ENCODE results near the gene GDF15. TPM values are rescaled to one million over a fixed set of nuclear protein-coding genes. Genes with fewer than 3 reads are reported as not detected.

GDF15 gene
- polyA plus RNA-seq, 5 donors: 17.9 to 43.4 (median 21.5) TPM

- peak; percentile 89 to 92 for DNase-seq
Observed at GRCh38 chr19:18428787-18429674, 43.1 kb downstream of the GDF15 start.

GRCh38 chr19:18429717-18430416 is 43.9 kb downstream of the GDF15 start:
- no peak for DNase-seq

GRCh38 chr19:18430417-18431144 is 44.6 kb downstream of the GDF15 start:
- no peak for DNase-seq

DNA sequence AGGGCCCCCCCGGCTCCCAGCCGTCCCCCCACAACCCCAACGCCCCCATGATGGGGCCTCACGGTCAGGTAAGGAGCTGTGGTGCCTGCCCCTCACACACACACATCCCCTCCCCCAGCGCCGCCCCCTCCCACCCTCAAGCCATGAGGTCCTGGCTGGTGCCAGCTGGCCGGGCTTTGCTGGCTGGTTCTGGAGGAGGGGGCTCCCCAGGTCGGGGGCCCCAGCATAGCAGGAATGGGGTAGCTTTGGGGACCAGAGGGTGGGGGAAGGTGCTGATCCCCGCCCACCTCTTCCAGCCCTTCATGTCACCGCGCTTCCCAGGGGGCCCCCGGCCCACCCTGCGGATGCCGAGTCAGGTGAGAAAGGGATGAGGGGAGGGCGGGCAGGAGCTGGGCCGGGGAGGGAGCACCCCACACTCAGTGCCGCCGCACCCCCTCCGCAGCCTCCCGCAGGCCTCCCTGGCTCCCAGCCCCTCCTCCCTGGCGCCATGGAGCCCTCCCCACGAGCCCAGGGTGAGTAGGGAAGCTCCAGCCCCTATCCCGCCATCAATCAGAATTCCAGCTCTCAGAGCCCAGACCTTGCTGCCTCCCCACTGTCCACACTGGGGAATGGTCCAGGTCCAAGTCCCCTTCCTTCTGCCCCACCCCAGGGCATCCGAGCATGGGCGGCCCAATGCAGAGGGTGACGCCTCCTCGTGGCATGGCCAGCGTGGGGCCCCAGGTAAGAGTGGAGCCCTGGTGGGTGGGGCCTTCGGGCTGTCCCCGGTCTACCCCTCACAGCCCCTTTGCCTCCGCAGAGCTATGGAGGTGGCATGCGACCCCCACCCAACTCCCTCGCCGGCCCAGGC is 45.6 kb downstream of the GDF15 start:
- DNase-seq: no peak

- DNase-seq: no peak
Observed at GRCh38 chr19:18432275-18433014, 46.5 kb downstream of the GDF15 start.

GRCh38 chr19:18433015-18433691 is 47.2 kb downstream of the GDF15 start:
- DNase-seq: peak; percentile 36 to 59

DNA sequence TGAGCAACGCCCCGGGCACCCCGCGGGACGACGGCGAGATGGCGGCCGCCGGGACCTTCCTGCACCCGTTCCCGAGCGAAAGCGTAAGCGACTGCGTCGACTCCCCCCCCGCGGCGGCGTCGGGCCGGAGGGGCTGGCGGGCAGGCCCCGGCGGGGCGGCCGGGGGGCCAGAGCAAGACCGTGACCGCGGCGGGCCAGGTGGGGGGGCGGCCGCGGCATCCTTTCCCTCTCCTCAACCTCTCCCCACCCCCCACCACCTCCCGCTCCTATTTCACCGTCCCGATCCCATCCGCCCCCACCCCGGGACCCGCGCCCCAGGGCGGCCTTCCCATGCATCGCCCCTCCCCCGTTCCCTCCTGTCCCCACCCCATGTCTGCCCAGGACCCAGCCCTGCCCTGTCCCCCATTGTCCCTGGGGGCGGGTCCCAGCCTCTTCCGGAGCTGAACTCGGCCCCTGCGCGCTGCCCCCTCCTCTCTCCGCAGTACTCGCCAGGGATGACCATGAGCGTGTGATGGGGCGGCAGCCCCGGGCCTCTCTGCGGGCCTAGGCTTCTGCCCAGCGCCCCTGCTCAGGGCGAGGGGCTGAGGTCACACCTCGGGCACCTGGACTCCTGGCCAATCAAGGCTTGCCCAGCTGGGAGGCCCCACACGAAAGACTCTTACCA is 47.9 kb downstream of the GDF15 start:
- no peak for DNase-seq

GRCh38 chr19:18434411-18435175 is 48.6 kb downstream of the GDF15 start:
- DNase-seq: no peak

GRCh38 chr19:18435178-18435841 is 49.4 kb downstream of the GDF15 start:
- DNase-seq: no peak

DNA sequence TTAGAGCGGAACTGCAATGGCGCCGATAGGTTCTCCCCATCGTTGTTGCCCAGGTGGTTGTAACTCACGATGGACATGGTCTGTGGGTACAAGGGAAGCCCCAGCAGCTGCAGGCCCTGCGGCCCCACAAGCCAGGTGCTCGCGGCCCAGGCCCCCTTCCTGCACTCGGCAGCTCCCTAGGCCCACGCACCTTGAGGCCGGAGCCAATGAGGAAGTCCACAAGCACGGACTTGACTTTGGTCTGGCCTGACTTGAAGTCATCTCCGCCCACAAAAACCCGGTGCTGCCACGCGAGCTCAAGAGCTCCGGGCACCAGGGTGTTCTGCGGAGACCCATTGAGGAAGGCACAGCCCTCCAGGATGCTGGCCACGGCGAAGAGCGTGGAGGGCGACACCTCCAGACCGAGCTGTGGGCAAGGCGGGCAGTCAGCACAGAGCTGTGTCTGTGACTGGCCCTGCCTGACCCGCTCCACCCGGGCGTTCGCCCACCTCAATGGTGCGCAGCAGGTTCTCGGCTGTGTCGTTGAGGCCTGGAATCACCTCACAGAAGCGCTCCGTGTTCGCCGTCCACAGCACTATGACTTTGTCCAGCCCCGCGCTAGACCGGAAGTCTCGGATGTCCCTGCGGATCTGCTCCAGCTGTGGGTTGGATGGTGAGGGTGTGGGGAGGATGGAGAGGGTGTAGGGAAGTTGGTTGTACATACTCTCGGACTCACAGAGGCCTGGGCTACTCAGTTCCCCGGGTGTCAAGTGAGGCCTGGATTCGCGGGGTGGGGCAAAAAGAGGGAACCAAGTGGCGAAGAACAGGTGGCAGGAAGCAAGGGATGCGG is 50.1 kb downstream of the GDF15 start:
- no peak for DNase-seq

DNA sequence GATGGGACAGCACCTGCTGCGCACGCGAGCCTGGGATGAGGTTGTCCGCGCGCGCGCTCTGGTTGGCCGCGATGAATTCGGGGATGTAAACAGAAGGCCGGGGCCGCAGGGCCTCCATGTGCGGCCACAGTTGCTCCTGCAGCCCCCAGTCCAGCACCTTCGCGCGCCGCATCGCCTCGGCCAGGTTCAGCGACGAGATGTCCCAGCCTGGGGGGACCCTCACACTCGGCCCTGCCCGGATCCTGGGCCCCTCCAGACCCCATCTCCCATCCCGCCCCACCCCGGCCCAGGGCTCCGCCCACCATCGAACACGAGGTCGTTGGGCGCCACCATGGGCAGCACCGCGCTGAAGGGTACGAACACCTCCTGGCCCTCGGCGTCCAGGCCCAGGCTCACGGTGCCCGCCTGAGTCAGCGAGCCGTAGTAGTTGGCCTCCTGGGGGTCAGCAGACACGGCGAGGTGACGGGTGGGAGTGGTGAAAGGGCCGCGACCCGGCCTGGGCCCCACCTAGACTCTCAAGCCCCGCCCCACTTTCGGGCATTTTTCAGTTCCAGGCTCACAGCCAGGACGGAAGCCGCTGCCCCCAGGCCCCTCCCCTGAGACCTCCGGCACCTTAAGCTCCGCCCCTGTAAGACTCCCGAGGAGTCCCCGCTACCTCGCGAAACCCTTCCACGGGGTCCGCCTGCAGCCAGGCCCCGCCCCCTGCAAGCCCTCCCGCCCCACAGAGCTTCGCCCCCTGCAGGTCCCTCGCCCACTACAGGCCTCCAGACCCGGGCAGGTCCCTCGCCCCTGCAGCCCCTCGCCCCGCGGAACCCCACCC is 50.9 kb downstream of the GDF15 start:
- peak; percentile 81 to 83 for DNase-seq

DNA sequence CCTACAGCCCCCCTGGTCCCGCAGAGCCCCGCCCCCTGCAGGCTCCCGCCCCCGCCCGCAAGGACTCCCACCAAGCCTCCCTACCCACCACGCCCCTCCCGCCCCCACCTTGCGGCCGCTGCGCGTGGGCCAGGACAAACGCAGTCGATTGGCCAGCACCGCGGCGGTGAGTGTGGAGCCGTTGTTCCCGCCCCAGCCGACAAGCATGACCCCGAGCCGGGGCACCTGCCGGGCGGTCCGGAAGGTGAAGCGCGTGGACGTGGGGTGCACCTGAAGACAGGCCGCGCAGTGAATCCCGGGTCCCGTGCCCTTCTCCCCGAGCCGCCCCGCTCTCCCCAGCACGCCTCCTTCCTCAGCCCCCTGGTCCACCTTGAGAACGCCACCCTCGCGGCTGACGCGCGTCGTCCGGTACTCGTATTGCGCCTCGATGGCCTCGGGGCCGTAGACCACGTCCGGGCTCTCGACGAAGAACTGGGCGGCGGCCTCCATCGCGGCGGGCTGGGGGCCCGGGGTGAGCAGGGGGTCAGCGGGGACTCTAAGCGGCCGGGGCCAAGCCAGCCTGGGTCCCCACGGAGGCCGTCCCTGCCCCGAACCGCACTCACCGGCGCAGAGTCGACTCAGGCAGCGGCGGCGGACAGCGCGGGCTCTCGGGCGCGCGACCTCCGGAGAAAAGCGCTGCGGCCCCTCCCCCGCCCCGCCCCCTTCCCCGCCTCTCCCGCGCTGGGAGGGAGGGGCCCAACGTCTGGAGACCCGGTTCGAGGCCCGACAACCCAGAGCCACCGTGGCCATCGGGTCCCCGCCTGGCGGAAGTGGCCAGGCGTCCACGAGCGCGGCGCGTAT is 51.8 kb downstream of the GDF15 start, which contains the start of gene ISYNA1:
TSS of gene ISYNA1 (minus strand) at position 643 of the 840 bp plus-strand sequence. CDS start at position 489, 154 bp downstream.
- peak in 1 of 2 donors; percentile 46 for DNase-seq

GRCh38 chr19:18438331-18439024 is 52.5 kb downstream of the GDF15 start:
- DNase-seq: peak in 1 of 2 donors; percentile 43
